IMR-90 (cell line): ENCODE data around the gene GPRC5C. TPM values are rescaled to one million over a fixed set of nuclear protein-coding genes. Genes with fewer than 3 reads are reported as not detected.

ENCODE experiments used
- ATAC-seq: fragments of 200-7000 bp; cut with Tn5 transposase; 2 replicates; pipeline ENCODE4 v1.9.1; 2020; ENCODE audit warnings: low read depth, mild to moderate bottlenecking, moderate library complexity
- BruUV-seq: library from RNA; stranded (reverse); fragments of 400-500 nt; replicated peaks from 2 replicates; lab custom pipeline; 2021; lab: Mats Ljungman, UMichigan
- CTCF ChIA-PET: fragments of 300-600 bp; formaldehyde crosslinking; extraction: SDS; loops from one replicate; lab custom pipeline; 2021; ENCODE audit warnings: antibody characterized with exemption; lab: Yijun Ruan, JAX
- POLR2A ChIA-PET: fragments of 300-600 bp; sonication (Branson Sonifier 250); formaldehyde crosslinking; loops from one replicate; lab custom pipeline; 2022; ENCODE audit warnings: antibody characterized with exemption; ENCODE audit not compliant: unreplicated experiment; lab: Charles Lee
- DNase-seq: peaks from one replicate; pipeline ENCODE4 v3.0.0; 2013
- H2AFZ ChIP-seq: replicated peaks from 2 replicates; pipeline ENCODE3; 2013; ENCODE audit warnings: low read length, mild to moderate bottlenecking; ENCODE audit not compliant: poor library complexity
- H2AK5ac ChIP-seq: 2 replicates; pipeline ENCODE4 v1.6.1; 2013; ENCODE audit warnings: low read depth, low read length, inconsistent platforms
- H2AK9ac ChIP-seq: replicated peaks from 2 replicates; pipeline ENCODE3; 2013; ENCODE audit warnings: mild to moderate bottlenecking, low read depth, low read length, moderate library complexity; ENCODE audit not compliant: poor library complexity
- H2BK120ac ChIP-seq: 2 replicates; pipeline ENCODE4 v1.6.1; 2013; ENCODE audit warnings: low read depth, low read length, inconsistent platforms
- H2BK15ac ChIP-seq: 3 replicates; pipeline ENCODE4 v1.6.1; 2013; ENCODE audit warnings: low read depth, low read length, inconsistent platforms
- H2BK20ac ChIP-seq: 2 replicates; pipeline ENCODE4 v1.6.1; 2013; ENCODE audit warnings: low read depth, mild to moderate bottlenecking, inconsistent platforms, low read length, moderate library complexity
- H2BK5ac ChIP-seq: 2 replicates; pipeline ENCODE4 v1.6.1; 2013; ENCODE audit warnings: mild to moderate bottlenecking, low read depth, low read length, inconsistent platforms; ENCODE audit not compliant: poor library complexity, severe bottlenecking
- H3K14ac ChIP-seq: replicated peaks from 2 replicates; pipeline ENCODE4 v1.6.1; 2013; ENCODE audit warnings: low read depth, low read length, inconsistent platforms
- H3K18ac ChIP-seq: 2 replicates; pipeline ENCODE4 v1.6.1; 2013; ENCODE audit warnings: low read depth, low read length, control low read depth
- H3K23ac ChIP-seq: 2 replicates; pipeline ENCODE4 v1.6.1; 2013; ENCODE audit warnings: low read depth, low read length, inconsistent platforms
- H3K27ac ChIP-seq: 2 replicates; pipeline ENCODE4 v1.5.1; 2013; ENCODE audit warnings: mild to moderate bottlenecking, control low read depth, low read length; ENCODE audit not compliant: insufficient read depth
- H3K27me3 ChIP-seq: 2 replicates; pipeline ENCODE4 v1.6.1; 2013; ENCODE audit warnings: low read length; ENCODE audit not compliant: control insufficient read depth, insufficient read depth
- H3K36me3 ChIP-seq: 2 replicates; pipeline ENCODE4 v1.6.1; 2013; ENCODE audit warnings: low read length, mixed read lengths; ENCODE audit not compliant: control insufficient read depth, insufficient read depth
- H3K4ac ChIP-seq: 2 replicates; pipeline ENCODE4 v1.6.1; 2013; ENCODE audit warnings: low read depth, low read length, inconsistent platforms
- H3K4me1 ChIP-seq: 2 replicates; pipeline ENCODE4 v1.6.1; 2013; ENCODE audit warnings: low read length, mixed read lengths; ENCODE audit not compliant: control insufficient read depth, insufficient read depth
- H3K4me2 ChIP-seq: 2 replicates; pipeline ENCODE4 v1.6.1; 2013; ENCODE audit warnings: low read depth, mild to moderate bottlenecking, control low read depth, low read length, moderate library complexity
- H3K4me3 ChIP-seq: 2 replicates; pipeline ENCODE4 v1.5.1; 2013; ENCODE audit warnings: low read depth, mild to moderate bottlenecking, control low read depth, low read length, moderate library complexity; ENCODE audit not compliant: insufficient read depth
- H3K56ac ChIP-seq: 2 replicates; pipeline ENCODE4 v1.6.1; 2013; ENCODE audit warnings: low read length, inconsistent platforms; ENCODE audit not compliant: insufficient read depth; ENCODE audit errors: extremely low read depth
- H3K79me1 ChIP-seq, 2 experiments: 2 replicates each; pipeline ENCODE4 v1.6.1; 2013; ENCODE audit warnings: low read length in 2 of 2, inconsistent platforms in 1 of 2, low read depth in 1 of 2
- H3K9ac ChIP-seq: 2 replicates; pipeline ENCODE4 v1.6.1; 2013; ENCODE audit warnings: low read depth, low read length, control low read depth
- H3K9me1 ChIP-seq: 2 replicates; pipeline ENCODE4 v1.6.1; 2013; ENCODE audit warnings: low read length, inconsistent platforms; ENCODE audit not compliant: insufficient read depth
- H3K9me3 ChIP-seq: 2 replicates; pipeline ENCODE4 v1.6.1; 2013; ENCODE audit warnings: low read length; ENCODE audit not compliant: control insufficient read depth, insufficient read depth
- H4K20me1 ChIP-seq: 2 replicates; pipeline ENCODE4 v1.6.1; 2013; ENCODE audit warnings: low read length, inconsistent platforms; ENCODE audit not compliant: insufficient read depth
- H4K5ac ChIP-seq: 2 replicates; pipeline ENCODE4 v1.6.1; 2013; ENCODE audit warnings: mild to moderate bottlenecking, low read depth, low read length, control low read depth
- H4K8ac ChIP-seq, 2 experiments: 2 replicates each; pipeline ENCODE4 v1.6.1; 2013; ENCODE audit warnings: low read depth in 2 of 2, low read length in 2 of 2, control low read depth in 1 of 2, inconsistent platforms in 1 of 2
- H4K91ac ChIP-seq: 2 replicates; pipeline ENCODE4 v1.6.1; 2013; ENCODE audit warnings: low read depth, low read length, inconsistent platforms; ENCODE audit not compliant: insufficient read depth
- CEBPB ChIP-seq: IDR thresholded peaks from 2 replicates; pipeline ENCODE4 v1.6.1; 2012; ENCODE audit warnings: low read depth, low read length, improper control_type of control experiment
- CHD1 ChIP-seq: IDR thresholded peaks from 2 replicates; pipeline ENCODE4 v1.6.1; 2012; ENCODE audit warnings: low read depth, low read length, improper control_type of control experiment
- ELK1 ChIP-seq: fragments of 150-350 bp; IDR thresholded peaks from 2 replicates; pipeline ENCODE4 v1.6.1; 2016; ENCODE audit warnings: low read depth, mild to moderate bottlenecking, low read length, moderate library complexity, borderline replicate concordance
- MAFK ChIP-seq: IDR thresholded peaks from 2 replicates; pipeline ENCODE4 v1.6.1; 2012; ENCODE audit warnings: low read depth, low read length, improper control_type of control experiment
- MAZ ChIP-seq: IDR thresholded peaks from 2 replicates; pipeline ENCODE4 v1.6.1; 2012; ENCODE audit warnings: low read depth, mild to moderate bottlenecking, low read length, improper control_type of control experiment, moderate library complexity, borderline replicate concordance
- MXI1 ChIP-seq: IDR thresholded peaks from 2 replicates; pipeline ENCODE4 v1.6.1; 2012; ENCODE audit warnings: low read depth, mild to moderate bottlenecking, low read length, moderate library complexity, borderline replicate concordance
- NFE2L2 ChIP-seq: fragments of 150-350 bp; IDR thresholded peaks from 2 replicates; pipeline ENCODE4 v1.6.1; 2016; ENCODE audit warnings: low read depth, mild to moderate bottlenecking, low read length
- POLR2A ChIP-seq: IDR thresholded peaks from 2 replicates; pipeline ENCODE4 v1.6.1; 2012; ENCODE audit warnings: mild to moderate bottlenecking, low read depth, low read length
- RCOR1 ChIP-seq: IDR thresholded peaks from 2 replicates; pipeline ENCODE4 v1.6.1; 2012; ENCODE audit warnings: mild to moderate bottlenecking, low read length, improper control_type of control experiment; ENCODE audit not compliant: insufficient replicate concordance
- SMC3 ChIP-seq: fragments of 150-350 bp; IDR thresholded peaks from 2 replicates; pipeline ENCODE4 v1.6.1; 2016; ENCODE audit warnings: low read depth, mild to moderate bottlenecking, antibody characterized with exemption, low read length, moderate library complexity
- WGBS, 2 experiments: methylation state at CpG; one replicate each; pipeline versions ENCODE4 v1.1.5 to v1.1.7; 2013; ENCODE audit warnings: missing lambda C conversion rate in 2 of 2; ENCODE audit not compliant: insufficient read length in 1 of 2; ENCODE audit errors: extremely low coverage in 2 of 2; 5-methylcytosine and 5-hydroxymethylcytosine counted together
- dilution Hi-C: fragments of 300-500 bp; cut with HindIII; formaldehyde crosslinking; loops from one replicate; pipeline ENCODE4 v1.14.3; 2018; ENCODE audit warnings: low sequenced_read_pairs; ENCODE audit not compliant: unreplicated experiment
- in situ Hi-C: fragments of 300-500 bp; cut with MboI; formaldehyde crosslinking; loops from 3 replicates; pipeline ENCODE4 v1.14.3; 2019; ENCODE audit warnings: low sequenced_read_pairs, inconsistent platforms, mixed read lengths
- intact Hi-C: fragments of 100-400 bp; cut with micrococcal nuclease; formaldehyde crosslinking; loops from 2 replicates; pipeline ENCODE4 v1.10.0; 2022
- polyA plus RNA-seq, 3 experiments: library from polyadenylated mRNA; depleted of rRNA; stranded (reverse); fragments of >200 nt; gene quantifications; 2 replicates each; pipeline ENCODE4 v1.2.3, GENCODE V29; 2012; ENCODE audit warnings: low replicate concordance in 1 of 3
- total RNA-seq: library from RNA; depleted of rRNA; stranded (reverse); fragments of >200 nt; gene quantifications from 2 replicates; pipeline ENCODE4 v1.2.3, GENCODE V29; 2012

GPRC5C gene
- total and polyA plus RNA-seq, 2 of the 4 experiments (the other 2 are of a cell fraction) = not detected

- Histone ChIP-seq H3K4me3 (no peak overlapping the region), H3K56ac (no peak overlapping the region), H3K14ac (no peak overlapping the region), H4K8ac (no peak overlapping the region), H2BK15ac (no peak overlapping the region), H2BK5ac (no peak overlapping the region), H3K4me2 (no peak overlapping the region), H3K4ac (no peak overlapping the region), H3K27ac (no peak overlapping the region), H3K36me3 (no peaks in the 10 kb centered on the region), H2AK9ac (no peak overlapping the region), H2BK120ac (no peak overlapping the region), H3K9me1 (no peaks in the 10 kb centered on the region), H2BK20ac (no peak overlapping the region), H3K27me3 (no peaks in the 10 kb centered on the region), H2AK5ac (no peak overlapping the region), H4K91ac (no peak overlapping the region), H4K20me1 (no peaks in the 10 kb centered on the region), H4K5ac (no peak overlapping the region), H3K18ac (no peak overlapping the region), H3K23ac (no peak overlapping the region), H3K9ac (no peak overlapping the region), H2AFZ (no peak overlapping the region), H3K79me1 (no peaks in the 10 kb centered on the region), H3K9me3 (peaks cover 28% of the 10 kb centered on the region), H3K4me1 (no peaks in the 10 kb centered on the region)
- TF ChIP-seq CEBPB = no peak
- TF ChIP-seq SMC3 = no peak
- TF ChIP-seq MAFK = no peak
- TF ChIP-seq POLR2A = no peak
- no peak for TF ChIP-seq RCOR1
- no peak for TF ChIP-seq MAZ
- TF ChIP-seq CHD1 = no peak
- TF ChIP-seq NFE2L2 = no peak
- TF ChIP-seq ELK1 = no peak
- TF ChIP-seq MXI1 = no peak
- ATAC-seq (no peak), DNase-seq (no peak)
- BruUV-seq = no TSS peak
- intact Hi-C loops (no loop called here), in situ Hi-C loops (no loop called here), dilution Hi-C loops (no loop called here)
- 25% methylated on average over 5 of the region's 12 CpGs; no CpG with 5 or more reads in 1 of the 2 experiments for WGBS, 2 experiments
- CTCF ChIA-PET = no interaction called here
- POLR2A ChIA-PET = no interaction called here
These were observed 14.5 kb upstream of the GPRC5C start for GRCh38 chr17:74417178-74418045.
